Activated T-helper 1 cell treated with anti-CD3 and anti-CD28 coated beads, Interleukin-2, amount 50 U/mL, for 16 hours (primary cell): Measurements from ENCODE around the gene LENG1.
A peak's percentile ranks its signal among the peaks of the same experiment; 100 is the strongest.
"Not testable (repeated sequence)": the region's sequence is repeated elsewhere in the genome, so short reads cannot be mapped to it uniquely, and the experiment has no call there.

ENCODE experiments used
- DNase-seq, 2 donors: peaks; one replicate each; pipeline ENCODE4 v3.0.0-alpha.2; 2020; ENCODE audit warnings: low read depth in 1 of 2, low spot score in 1 of 2

LENG1 gene

GRCh38 chr19:54189735-54190502, 30.4 kb upstream of the LENG1 start:
- peak; percentile 100 for DNase-seq

GRCh38 chr19:54189145-54189734, 29.7 kb upstream of the LENG1 start, which contains the start of gene MBOAT7:
MBOAT7 (minus strand) TSS chr19:54189580; CDS start chr19:54188508, 1,072 bp downstream.
- DNase-seq: peak in 1 of 2 donors; percentile 58

- DNase-seq: peak in 1 of 2 donors; percentile 43
Measured at GRCh38 chr19:54188215-54188871, 28.8 kb upstream of the LENG1 start.

GRCh38 chr19:54186934-54187381, 27.4 kb upstream of the LENG1 start:
- DNase-seq: no peak

GRCh38 chr19:54186351-54186750, 26.8 kb upstream of the LENG1 start:
- DNase-seq: no peak

- no peak for DNase-seq
Measured at GRCh38 chr19:54183431-54183830, 23.9 kb upstream of the LENG1 start.

- not testable (repeated sequence) for DNase-seq
Measured at GRCh38 chr19:54181894-54182293, 22.4 kb upstream of the LENG1 start.

GRCh38 chr19:54180691-54181091, 21.2 kb upstream of the LENG1 start:
- DNase-seq: no peak

GRCh38 chr19:54179921-54180461, 20.5 kb upstream of the LENG1 start:
- no peak for DNase-seq

GRCh38 chr19:54179262-54179852, 19.8 kb upstream of the LENG1 start:
- DNase-seq: no peak

- no peak for DNase-seq
Measured at GRCh38 chr19:54178581-54179261, 19.2 kb upstream of the LENG1 start.

GRCh38 chr19:54173951-54174834, 14.7 kb upstream of the LENG1 start:
- DNase-seq: no peak

GRCh38 chr19:54173359-54173699, 13.8 kb upstream of the LENG1 start:
- DNase-seq: no peak

GRCh38 chr19:54172471-54173358, 13.2 kb upstream of the LENG1 start, which contains the start of gene TMC4:
TMC4 (minus strand) TSS chr19:54173160; CDS start chr19:54173117, 43 bp downstream.
- DNase-seq: no peak

- DNase-seq: not testable (repeated sequence)
Measured at GRCh38 chr19:54171736-54172431, 12.4 kb upstream of the LENG1 start.

- DNase-seq: no peak
Measured at GRCh38 chr19:54169149-54169740, 9.7 kb upstream of the LENG1 start.

GRCh38 chr19:54168174-54168917, 8.8 kb upstream of the LENG1 start:
- peak; percentile 80 to 94 for DNase-seq
